IPS DF 19.7 (cell line): Measurements from ENCODE around the gene BIRC7.
"Not testable (repeated sequence)": the region's sequence is repeated elsewhere in the genome, so short reads cannot be mapped to it uniquely, and the experiment has no call there.

ENCODE experiments used
- DNase-seq: peaks from one replicate; pipeline ENCODE4 v3.0.0-alpha.2; 2013; ENCODE audit warnings: low read depth, low spot score

Gene BIRC7

GRCh38 chr20:63208346-63208909, 27.3 kb upstream of the BIRC7 start:
- no peak for DNase-seq

- no peak for DNase-seq
These were observed 25.6 kb upstream of the BIRC7 start for GRCh38 chr20:63210011-63210605.

- no peak for DNase-seq
These were observed 23.3 kb upstream of the BIRC7 start for GRCh38 chr20:63212393-63212730.

GRCh38 chr20:63212792-63213191, 22.9 kb upstream of the BIRC7 start:
- DNase-seq, result no peak

GRCh38 chr20:63214514-63214913, 21.2 kb upstream of the BIRC7 start:
- no peak for DNase-seq

- DNase-seq, result no peak
These were observed 20.3 kb upstream of the BIRC7 start for GRCh38 chr20:63215101-63216040.

- DNase-seq, result peak; percentile 75
These were observed 19.5 kb upstream of the BIRC7 start, which contains the start of gene YTHDF1 for GRCh38 chr20:63216041-63216848. YTHDF1 (minus strand) TSS chr20:63216131; CDS start chr20:63215892, 239 bp downstream.

GRCh38 chr20:63216849-63217471, 18.7 kb upstream of the BIRC7 start:
- no peak for DNase-seq

GRCh38 chr20:63217706-63218105, 18.0 kb upstream of the BIRC7 start:
- no peak for DNase-seq

GRCh38 chr20:63218701-63219446, 16.8 kb upstream of the BIRC7 start:
- no peak for DNase-seq

GRCh38 chr20:63219447-63219821, 16.3 kb upstream of the BIRC7 start:
- DNase-seq, result no peak

GRCh38 chr20:63219866-63220521, 15.7 kb upstream of the BIRC7 start:
- no peak for DNase-seq

GRCh38 chr20:63220696-63221399, 14.9 kb upstream of the BIRC7 start:
- no peak for DNase-seq

- not testable (repeated sequence) for DNase-seq
These were observed 14.2 kb upstream of the BIRC7 start for GRCh38 chr20:63221400-63222053.

- DNase-seq, result no peak
These were observed 13.2 kb upstream of the BIRC7 start for GRCh38 chr20:63222541-63222940.

GRCh38 chr20:63223121-63223825, 12.4 kb upstream of the BIRC7 start:
- DNase-seq, result no peak

- DNase-seq, result no peak
These were observed 11.9 kb upstream of the BIRC7 start for GRCh38 chr20:63223826-63224207.

- no peak for DNase-seq
These were observed 11.2 kb upstream of the BIRC7 start for GRCh38 chr20:63224412-63225081.
